NCI-H524 treated with DMSO at 0.1 percent for 48 hours (cell line): ENCODE results near the gene THSD4.
"Not testable (repeated sequence)": the region's sequence is repeated elsewhere in the genome, so short reads cannot be mapped to it uniquely, and the experiment has no call there.

ENCODE experiments used
- DNase-seq: peaks from one replicate; lab custom pipeline; 2025; lab: John Stamatoyannopoulos, UW

The THSD4 gene

GRCh38 chr15:71294251-71294910, 179.1 kb downstream of the THSD4 start:
- DNase-seq: no peak

- DNase-seq: no peak
These were observed 179.8 kb downstream of the THSD4 start for GRCh38 chr15:71294911-71295602.

- no peak for DNase-seq
These were observed 180.5 kb downstream of the THSD4 start for GRCh38 chr15:71295603-71296314.

- DNase-seq: no peak
These were observed 181.0 kb downstream of the THSD4 start for GRCh38 chr15:71296315-71296679.

- DNase-seq: no peak
These were observed 186.8 kb downstream of the THSD4 start for GRCh38 chr15:71301958-71302621.

- no peak for DNase-seq
These were observed 187.7 kb downstream of the THSD4 start for GRCh38 chr15:71302861-71303410.

GRCh38 chr15:71303977-71304376, 188.7 kb downstream of the THSD4 start:
- no peak for DNase-seq

- no peak for DNase-seq
These were observed 189.4 kb downstream of the THSD4 start for GRCh38 chr15:71304681-71305080.

GRCh38 chr15:71306538-71306937, 191.3 kb downstream of the THSD4 start:
- DNase-seq: no peak

- DNase-seq: no peak
These were observed 197.0 kb downstream of the THSD4 start for GRCh38 chr15:71312194-71312708.

- DNase-seq: no peak
These were observed 197.6 kb downstream of the THSD4 start for GRCh38 chr15:71312731-71313460.

- DNase-seq: no peak
These were observed 198.5 kb downstream of the THSD4 start for GRCh38 chr15:71313806-71314205.

GRCh38 chr15:71314956-71315537, 199.8 kb downstream of the THSD4 start:
- DNase-seq: no peak

GRCh38 chr15:71316911-71317310, 201.6 kb downstream of the THSD4 start:
- DNase-seq: no peak

GRCh38 chr15:71319424-71319823, 204.2 kb downstream of the THSD4 start:
- DNase-seq: not testable (repeated sequence)

- no peak for DNase-seq
These were observed 204.7 kb downstream of the THSD4 start for GRCh38 chr15:71319935-71320334.

- DNase-seq: no peak
These were observed 207.8 kb downstream of the THSD4 start for GRCh38 chr15:71323082-71323481.

GRCh38 chr15:71323584-71323983, 208.3 kb downstream of the THSD4 start:
- DNase-seq: no peak

- no peak for DNase-seq
These were observed 210.2 kb downstream of the THSD4 start for GRCh38 chr15:71325481-71325880.

- DNase-seq: no peak
These were observed 213.2 kb downstream of the THSD4 start for GRCh38 chr15:71328453-71328852.

GRCh38 chr15:71329041-71329440, 213.8 kb downstream of the THSD4 start:
- no peak for DNase-seq
